Ovary (tissue), 9 donors: ENCODE data around the gene NHLH2. TPM values are rescaled to one million over a fixed set of nuclear protein-coding genes. Genes with fewer than 3 reads are reported as not detected.

ENCODE experiments used
- DNase-seq, 5 donors: peaks; one replicate each; pipeline ENCODE4 v3.0.0-alpha.2; 2019 to 2020
- H3K27ac ChIP-seq, 2 donors: fragments of 200-600 bp; one replicate each; pipeline versions ENCODE4 v1.5.1 to v1.8.0; 2019 to 2022
- H3K27me3 ChIP-seq: fragments of 200-600 bp; one replicate; pipeline ENCODE4 v1.8.0; 2022
- H3K36me3 ChIP-seq: fragments of 200-600 bp; sonication (generic); one replicate; pipeline ENCODE4 v1.5.1; 2019
- H3K4me1 ChIP-seq: one replicate; pipeline ENCODE4 v1.8.1; 2013; ENCODE audit warnings: mild to moderate bottlenecking, moderate library complexity; ENCODE audit not compliant: insufficient read depth
- H3K4me3 ChIP-seq: fragments of 200-600 bp; sonication (generic); one replicate; pipeline ENCODE4 v1.5.1; 2017
- H3K9me3 ChIP-seq, 2 donors: fragments of 200-600 bp in 1 of 2; sonication (generic) in 1 of 2; one replicate each; pipeline versions ENCODE4 v1.5.1 to v1.8.1; 2013 to 2019; ENCODE audit warnings: mild to moderate bottlenecking in 1 of 2, moderate library complexity in 1 of 2
- EP300 ChIP-seq: sonication (generic); formaldehyde crosslinking; IDR thresholded peaks from one replicate; pipeline ENCODE4 v1.6.1; 2017; ENCODE audit warnings: antibody characterized with exemption
- POLR2A ChIP-seq: fragments of 450-650 bp; IDR thresholded peaks from one replicate; pipeline ENCODE4 v1.6.1; 2017; ENCODE audit warnings: antibody characterized with exemption, mild to moderate bottlenecking, moderate library complexity
- WGBS, 3 donors: extraction: QIAGEN DNeasy Blood & Tissue Kit in 1 of 3; methylation state at CpG; one replicate each; pipeline versions ENCODE4 v1.1.5 to v1.1.7; 2013 to 2017; 5-methylcytosine and 5-hydroxymethylcytosine counted together
- intact Hi-C, 4 donors: fragments of 100-400 bp; cut with DNase I; formaldehyde crosslinking; loops; one replicate each; pipeline versions ENCODE4 v1.11.0 to v1.15.1; 2022 to 2023
- polyA plus RNA-seq, 2 donors: library from polyadenylated mRNA; stranded (reverse); fragments of 200-250 nt in 1 of 2; fragments of 350-450 nt in 1 of 2; fragmentation: Illumina TruSeq in 1 of 2; extraction: RNeasy Lipid Tissue Mini Kit (QIAGEN cat#74804) in 1 of 2; gene quantifications; one replicate each; pipeline ENCODE4 v1.2.3, GENCODE V29; 2013 to 2014
- total RNA-seq, 7 donors: library from RNA; depleted of rRNA in 2 of 7; stranded (reverse); fragments of >200 nt in 2 of 7; fragmentation: NEBNext Ultra II Directional in 3 of 7; extraction: Animal tissue kit (Norgen Biotek cat#: 25700) in 3 of 7; gene quantifications; one replicate each; pipeline versions ENCODE4 v1.1.0 to v1.2.4, GENCODE V29; 2016 to 2023
- TF ChIP-seq, protein P1 (sequence below), 3 donors: fragments of 450-650 bp in 2 of 3; fragments of 200-600 bp in 1 of 3; IDR thresholded peaks; one replicate each; pipeline versions ENCODE4 v1.5.1 to v1.8.0; 2016 to 2022; ENCODE audit warnings: antibody characterized with exemption in 3 of 3, mild to moderate bottlenecking in 1 of 3
- donor health status: DM: no; HTN: no; CAD: no; lungs with moderate emphysema.
- donor health status: DM: no; HTN: no; CAD: no.
- donor health status: Bipolar disorder and iron deficiency.
- donor health status: DM: yes; HTN: yes; CAD: no.
- donor health status: DM: no; HTN: no; CAD: no.
- donor health status: DM: yes; HTN: yes; CAD: no.

Gene NHLH2
- total and polyA plus RNA-seq, 9 donors, result not detected

GRCh38 chr1:115810609-115811008 is 30.3 kb downstream of the NHLH2 start:
- H3K4me3 ChIP-seq, result no peak overlapping the region
- TF ChIP-seq, protein P1, sequence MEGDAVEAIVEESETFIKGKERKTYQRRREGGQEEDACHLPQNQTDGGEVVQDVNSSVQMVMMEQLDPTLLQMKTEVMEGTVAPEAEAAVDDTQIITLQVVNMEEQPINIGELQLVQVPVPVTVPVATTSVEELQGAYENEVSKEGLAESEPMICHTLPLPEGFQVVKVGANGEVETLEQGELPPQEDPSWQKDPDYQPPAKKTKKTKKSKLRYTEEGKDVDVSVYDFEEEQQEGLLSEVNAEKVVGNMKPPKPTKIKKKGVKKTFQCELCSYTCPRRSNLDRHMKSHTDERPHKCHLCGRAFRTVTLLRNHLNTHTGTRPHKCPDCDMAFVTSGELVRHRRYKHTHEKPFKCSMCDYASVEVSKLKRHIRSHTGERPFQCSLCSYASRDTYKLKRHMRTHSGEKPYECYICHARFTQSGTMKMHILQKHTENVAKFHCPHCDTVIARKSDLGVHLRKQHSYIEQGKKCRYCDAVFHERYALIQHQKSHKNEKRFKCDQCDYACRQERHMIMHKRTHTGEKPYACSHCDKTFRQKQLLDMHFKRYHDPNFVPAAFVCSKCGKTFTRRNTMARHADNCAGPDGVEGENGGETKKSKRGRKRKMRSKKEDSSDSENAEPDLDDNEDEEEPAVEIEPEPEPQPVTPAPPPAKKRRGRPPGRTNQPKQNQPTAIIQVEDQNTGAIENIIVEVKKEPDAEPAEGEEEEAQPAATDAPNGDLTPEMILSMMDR (IDR thresholded peaks at IDR 0.05), result no peak
- TF ChIP-seq POLR2A (no peak), EP300 (no peak)
- H3K4me1 ChIP-seq, result no peaks in the 10 kb centered on the region
- WGBS, 3 donors, result 51 to 76% (median 56%) methylated on average over 2 of the region's 2 CpGs
- intact Hi-C loops, result no loop called here
- no peaks in the 10 kb centered on the region for H3K27me3 ChIP-seq
- H3K9me3 ChIP-seq, result no peaks in the 10 kb centered on the region
- DNase-seq, result no peak
- H3K36me3 ChIP-seq, result no peaks in the 10 kb centered on the region
- no peak overlapping the region for H3K27ac ChIP-seq

DNA sequence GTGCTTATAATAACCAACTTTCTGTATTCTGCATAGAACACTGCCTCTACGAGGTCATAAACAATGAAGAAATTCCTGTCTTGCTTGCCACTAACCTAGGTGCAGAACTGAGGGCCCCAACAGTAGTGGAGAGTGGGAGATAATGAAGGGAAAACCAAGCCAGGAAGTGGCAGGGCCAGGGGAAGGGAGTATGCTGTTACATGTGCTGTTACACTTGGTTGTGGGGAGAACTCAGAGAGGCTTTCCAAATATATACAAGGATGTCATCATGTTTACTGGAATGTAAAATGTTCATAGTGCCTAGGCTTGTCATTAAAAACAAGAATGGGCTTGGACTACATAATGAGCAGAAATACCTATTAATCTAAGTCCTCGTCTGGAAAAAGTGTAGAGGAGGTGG is 31.1 kb downstream of the NHLH2 start:
- intact Hi-C loops, result no loop called here
- Histone ChIP-seq H3K4me1 (no peaks in the 10 kb centered on the region), H3K27ac (no peak overlapping the region), H3K27me3 (no peaks in the 10 kb centered on the region), H3K36me3 (no peaks in the 10 kb centered on the region), H3K4me3 (no peak overlapping the region), H3K9me3 (no peaks in the 10 kb centered on the region)
- 58 to 62% (median 60%) methylated on average over 2 of the region's 2 CpGs for WGBS, 3 donors
- DNase-seq, result no peak
- TF ChIP-seq POLR2A, result no peak
- TF ChIP-seq, protein P1 (IDR thresholded peaks at IDR 0.05), result no peak
- TF ChIP-seq EP300, result no peak

GRCh38 chr1:115809076-115809475 is 31.9 kb downstream of the NHLH2 start:
- H3K4me1 ChIP-seq, result no peaks in the 10 kb centered on the region
- intact Hi-C loops, result no loop called here
- H3K27ac ChIP-seq, result no peak overlapping the region
- H3K9me3 ChIP-seq, result no peaks in the 10 kb centered on the region
- no peak for TF ChIP-seq EP300
- no peak for TF ChIP-seq POLR2A
- TF ChIP-seq, protein P1 (IDR thresholded peaks at IDR 0.05), result no peak
- H3K4me3 ChIP-seq, result no peak overlapping the region
- H3K27me3 ChIP-seq, result no peaks in the 10 kb centered on the region
- DNase-seq, result no peak
- no peaks in the 10 kb centered on the region for H3K36me3 ChIP-seq

GRCh38 chr1:115807723-115808122 is 33.2 kb downstream of the NHLH2 start:
- 13 to 25% (median 16%) methylated on average over 2 of the region's 2 CpGs for WGBS, 3 donors
- intact Hi-C loops, result no loop called here
- no peaks in the 10 kb centered on the region for H3K36me3 ChIP-seq

More at GRCh38 chr1:115807723-115808122, 33.2 kb downstream of the NHLH2 start:
- no peak for DNase-seq
- Histone ChIP-seq H3K4me3 (no peak overlapping the region), H3K27me3 (no peaks in the 10 kb centered on the region), H3K27ac (no peak overlapping the region), H3K4me1 (no peaks in the 10 kb centered on the region), H3K9me3 (no peaks in the 10 kb centered on the region)
- no peak for TF ChIP-seq POLR2A
- TF ChIP-seq, protein P1 (IDR thresholded peaks at IDR 0.05), result no peak
- no peak for TF ChIP-seq EP300
